Activated CD4-positive, alpha-beta T cell treated with anti-CD3 and anti-CD28 coated beads, Interleukin-2, Interleukin-6, amounts not matched to agents 100 ng/mL and 50 ng/mL, durations not matched to agents 16 hours and 8 hours (primary cell): ENCODE measurements around the gene CEBPG.

Experiments
- DNase-seq: peaks from one replicate; pipeline ENCODE4 v3.0.0-alpha.2; 2020

CEBPG gene

GRCh38 chr19:33373453-33374235, at the start of gene CEBPG:
TSS of gene CEBPG (plus strand) at chr19:33373709. CDS start at chr19:33379240, 5,531 bp downstream.
- peak; percentile 96 for DNase-seq

GRCh38 chr19:33324628-33325027, 48.9 kb upstream of the CEBPG start:
- no peak for DNase-seq

GRCh38 chr19:33325920-33326319, 47.6 kb upstream of the CEBPG start:
- DNase-seq: no peak

GRCh38 chr19:33329060-33329459, 44.4 kb upstream of the CEBPG start:
- DNase-seq: no peak

GRCh38 chr19:33329736-33330135, 43.8 kb upstream of the CEBPG start:
- no peak for DNase-seq

- no peak for DNase-seq
Observed at GRCh38 chr19:33332248-33332647, 41.3 kb upstream of the CEBPG start.

- DNase-seq: no peak
Observed at GRCh38 chr19:33333151-33333550, 40.4 kb upstream of the CEBPG start.

GRCh38 chr19:33333642-33334041, 39.9 kb upstream of the CEBPG start:
- DNase-seq: no peak

GRCh38 chr19:33334271-33334670, 39.2 kb upstream of the CEBPG start:
- no peak for DNase-seq

GRCh38 chr19:33335446-33335845, 38.1 kb upstream of the CEBPG start:
- no peak for DNase-seq

- no peak for DNase-seq
Observed at GRCh38 chr19:33339016-33339984, 34.2 kb upstream of the CEBPG start.

- no peak for DNase-seq
Observed at GRCh38 chr19:33340991-33341390, 32.5 kb upstream of the CEBPG start.

GRCh38 chr19:33343301-33343700, 30.2 kb upstream of the CEBPG start:
- no peak for DNase-seq

GRCh38 chr19:33343859-33344572, 29.5 kb upstream of the CEBPG start:
- DNase-seq: no peak

GRCh38 chr19:33344573-33344925, 29.0 kb upstream of the CEBPG start:
- no peak for DNase-seq

- no peak for DNase-seq
Observed at GRCh38 chr19:33345163-33345562, 28.3 kb upstream of the CEBPG start.

GRCh38 chr19:33346665-33347064, 26.8 kb upstream of the CEBPG start:
- DNase-seq: no peak

- no peak for DNase-seq
Observed at GRCh38 chr19:33347300-33347699, 26.2 kb upstream of the CEBPG start.

GRCh38 chr19:33348301-33349010, 25.1 kb upstream of the CEBPG start:
- DNase-seq: no peak

- DNase-seq: no peak
Observed at GRCh38 chr19:33349319-33350289, 23.9 kb upstream of the CEBPG start.
